SK-N-DZ (cell line): ENCODE measurements around the gene INTU.
"Not testable (repeated sequence)": the region's sequence is repeated elsewhere in the genome, so short reads cannot be mapped to it uniquely, and the experiment has no call there.

ENCODE experiments used
- DNase-seq: peaks from one replicate; pipeline ENCODE4 v3.0.0-alpha.2; 2015; ENCODE audit warnings: low spot score

Gene INTU

GRCh38 chr4:127642169-127642568 lies 9.4 kb downstream of the INTU start:
- no peak for DNase-seq

- no peak for DNase-seq
Observed at GRCh38 chr4:127643791-127644190, 11.0 kb downstream of the INTU start.

GRCh38 chr4:127648061-127648460 lies 15.3 kb downstream of the INTU start:
- no peak for DNase-seq

DNA sequence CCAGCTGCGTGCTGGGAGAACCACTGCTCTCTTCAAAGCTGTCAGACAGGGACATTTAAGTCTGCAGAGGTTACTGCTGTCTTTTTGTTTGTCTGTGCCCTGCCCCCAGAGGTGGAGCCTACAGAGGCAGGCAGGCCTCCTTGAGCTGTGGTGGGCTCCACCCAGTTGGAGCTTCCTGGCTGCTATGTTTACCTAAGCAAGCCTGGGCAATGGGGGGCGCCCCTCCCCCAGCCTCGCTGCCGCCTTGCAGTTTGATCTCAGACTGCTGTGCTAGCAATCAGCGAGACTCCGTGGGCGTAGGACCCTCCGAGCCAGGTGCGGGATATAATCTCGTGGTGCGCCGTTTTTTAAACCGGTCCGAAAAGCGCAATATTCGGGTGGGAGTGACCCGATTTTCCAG lies 22.8 kb downstream of the INTU start:
- not testable (repeated sequence) for DNase-seq

DNA sequence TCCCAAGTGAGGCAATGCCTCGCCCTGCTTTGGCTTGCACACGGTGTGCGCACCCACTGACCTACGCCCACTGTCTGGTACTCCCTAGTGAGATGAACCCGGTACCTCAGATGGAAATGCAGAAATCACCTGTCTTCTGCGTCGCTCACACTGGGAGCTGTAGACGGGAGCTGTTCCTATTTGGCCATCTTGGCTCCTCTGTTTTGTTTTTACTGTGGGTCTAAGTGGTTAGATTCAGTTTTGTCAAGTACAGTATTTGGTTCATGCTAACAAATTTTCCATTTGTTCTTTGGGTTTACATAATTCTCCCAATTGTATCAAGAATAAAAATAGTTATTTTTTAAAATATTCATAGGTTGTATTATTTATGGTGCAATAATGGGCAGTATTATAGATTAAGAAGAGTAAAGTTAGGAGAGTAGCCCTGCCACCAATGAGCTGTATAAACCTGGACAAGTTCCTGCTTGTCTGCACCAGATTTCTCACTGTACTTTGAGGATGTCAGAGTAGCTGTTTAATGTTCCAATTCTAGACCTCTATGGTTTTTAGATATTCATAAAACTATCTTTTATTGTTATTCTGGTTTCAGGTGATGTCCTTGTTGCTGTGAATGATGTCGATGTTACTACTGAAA lies 23.4 kb downstream of the INTU start:
- DNase-seq: no peak

DNA sequence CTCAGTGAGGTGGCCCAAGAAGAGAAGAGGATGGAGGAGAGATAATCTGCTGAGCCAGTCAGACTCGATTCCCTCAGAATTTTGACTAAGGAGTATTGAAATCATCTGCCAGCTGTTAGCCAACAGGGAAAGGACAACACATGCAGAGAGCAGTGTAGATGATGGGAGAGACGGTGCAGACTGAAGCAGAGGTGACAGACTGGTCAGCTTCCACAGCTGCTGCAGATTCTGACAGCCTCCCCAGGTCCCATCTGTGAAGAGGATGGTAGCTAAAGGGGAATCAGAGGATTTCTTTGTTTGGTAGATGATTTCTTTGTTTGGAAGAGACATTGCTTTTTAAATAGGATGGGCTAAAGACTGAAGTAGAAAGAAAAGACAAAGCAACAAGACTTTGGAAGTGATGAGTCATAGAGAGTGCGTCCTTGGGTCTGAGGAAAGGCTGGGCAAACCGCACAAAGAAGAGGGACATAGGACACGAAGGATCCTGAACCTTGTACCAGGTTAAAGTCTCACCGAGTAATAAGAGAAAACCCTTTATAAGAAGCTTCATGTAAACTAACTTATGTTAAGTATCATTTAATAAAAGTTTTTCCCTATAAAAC lies 27.6 kb downstream of the INTU start:
- DNase-seq: no peak

GRCh38 chr4:127667116-127667515 lies 34.4 kb downstream of the INTU start:
- DNase-seq: no peak

GRCh38 chr4:127667772-127668171 lies 35.0 kb downstream of the INTU start:
- DNase-seq: no peak

GRCh38 chr4:127668770-127669169 lies 36.0 kb downstream of the INTU start:
- no peak for DNase-seq

GRCh38 chr4:127669691-127670090 lies 36.9 kb downstream of the INTU start:
- DNase-seq: no peak

DNA sequence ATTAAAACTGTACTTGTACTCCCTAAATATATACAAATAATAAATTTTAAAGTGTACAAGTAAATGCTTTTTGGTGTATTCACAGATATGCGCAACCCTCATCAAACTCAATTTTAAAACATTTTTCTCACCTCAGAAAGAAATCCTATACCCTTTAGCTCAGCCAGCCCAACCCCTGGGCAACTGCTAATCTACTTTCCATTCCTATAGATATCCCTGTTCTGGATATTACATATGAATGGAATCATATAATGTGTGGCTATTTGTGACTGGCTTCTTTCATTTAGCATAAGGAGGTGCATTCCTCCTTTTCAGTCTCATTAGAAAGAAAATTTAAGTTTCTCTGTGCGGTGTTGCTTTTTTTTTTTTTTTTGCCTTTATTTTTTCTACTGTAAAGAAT lies 39.4 kb downstream of the INTU start:
- DNase-seq: no peak

DNA sequence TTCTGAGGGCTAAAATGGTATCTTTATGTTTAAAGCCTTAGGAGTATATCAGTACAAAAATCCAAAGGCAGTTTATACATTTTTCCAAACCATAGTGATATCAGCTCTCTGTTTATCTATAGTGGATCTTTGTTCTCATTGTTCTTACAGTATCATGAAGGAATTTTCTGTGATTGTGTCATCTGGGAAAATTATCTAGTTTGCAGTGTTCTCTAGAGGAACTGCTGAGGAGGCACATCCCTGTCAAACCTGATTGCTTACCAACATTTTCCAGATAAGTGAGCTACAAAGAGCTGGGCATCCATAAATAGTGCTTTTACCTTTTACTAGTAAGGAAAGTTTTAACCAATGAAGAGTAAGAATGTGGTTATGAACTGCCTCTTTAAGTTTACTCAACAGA lies 52.5 kb downstream of the INTU start:
- DNase-seq: no peak

DNA sequence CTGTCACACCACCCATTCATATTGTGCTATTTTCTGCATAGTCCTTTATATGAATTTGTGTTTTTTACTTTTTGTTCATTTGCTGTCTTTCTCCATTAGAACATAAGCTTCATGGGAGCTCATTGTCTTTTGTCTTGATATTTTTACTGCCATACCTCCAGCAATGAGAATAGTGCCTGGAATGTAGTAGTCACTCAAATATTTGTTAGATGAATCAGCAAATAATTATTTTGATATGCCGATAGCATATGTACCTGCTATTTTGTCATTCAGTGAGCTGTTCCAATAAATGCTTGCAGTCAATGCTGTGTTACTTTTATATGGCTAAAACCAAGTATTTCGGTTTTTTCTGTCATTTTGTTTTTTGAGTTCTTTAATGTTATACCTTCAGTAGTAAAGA lies 53.9 kb downstream of the INTU start:
- DNase-seq: no peak

DNA sequence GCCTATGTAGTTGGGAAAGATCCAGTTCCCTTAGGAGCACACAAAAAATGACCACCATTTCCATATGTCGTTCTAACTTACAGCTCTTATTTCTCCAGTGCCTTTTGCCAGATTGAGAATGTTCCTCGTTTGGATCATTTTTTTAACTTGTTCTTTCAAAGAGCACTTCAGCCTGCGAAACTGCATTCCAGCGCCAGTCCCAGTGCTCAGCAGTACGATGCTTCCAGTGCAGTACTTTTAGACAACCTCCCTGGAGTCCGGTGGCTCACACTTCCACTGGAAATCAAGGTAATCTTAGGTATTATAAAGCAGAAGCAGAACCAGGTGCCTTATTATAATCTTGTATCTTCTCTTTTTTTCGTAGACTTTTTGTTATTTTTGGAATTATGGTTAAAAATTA lies 54.8 kb downstream of the INTU start:
- no peak for DNase-seq

- DNase-seq: no peak
Observed at GRCh38 chr4:127698789-127699200, 66.0 kb downstream of the INTU start.

- DNase-seq: no peak
Observed at GRCh38 chr4:127708985-127709384, 76.2 kb downstream of the INTU start.

GRCh38 chr4:127709456-127709855 lies 76.7 kb downstream of the INTU start:
- no peak for DNase-seq

GRCh38 chr4:127730142-127730913 lies 97.6 kb downstream of the INTU start, which contains the start of gene SLC25A31:
Gene SLC25A31 (plus strand): TSS chr4:127730400. CDS start chr4:127730546, 146 bp downstream.
- DNase-seq: no peak

GRCh38 chr4:127731406-127731805 lies 98.6 kb downstream of the INTU start:
- DNase-seq: no peak

- DNase-seq: peak; percentile 52
Observed at GRCh38 chr4:127732623-127733328, 100.0 kb downstream of the INTU start.

DNA sequence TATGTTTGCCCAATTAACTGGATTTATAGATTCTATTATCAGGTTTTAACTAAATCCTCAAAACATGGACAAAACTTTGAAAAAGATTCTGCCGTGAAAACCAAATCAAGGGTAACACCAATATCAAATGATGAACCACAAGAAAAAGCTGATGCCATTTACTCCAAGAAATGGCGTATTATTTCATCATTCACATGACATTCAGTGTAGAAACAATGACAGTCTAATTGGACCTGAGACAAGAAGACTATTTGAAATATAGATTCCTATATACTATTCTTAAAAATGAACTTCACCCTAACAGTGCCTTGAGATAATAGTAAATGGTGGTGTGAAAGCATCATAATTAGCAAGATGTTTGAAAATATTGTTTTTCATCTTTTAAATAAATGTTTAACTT lies 102.2 kb downstream of the INTU start:
- DNase-seq: no peak

DNA sequence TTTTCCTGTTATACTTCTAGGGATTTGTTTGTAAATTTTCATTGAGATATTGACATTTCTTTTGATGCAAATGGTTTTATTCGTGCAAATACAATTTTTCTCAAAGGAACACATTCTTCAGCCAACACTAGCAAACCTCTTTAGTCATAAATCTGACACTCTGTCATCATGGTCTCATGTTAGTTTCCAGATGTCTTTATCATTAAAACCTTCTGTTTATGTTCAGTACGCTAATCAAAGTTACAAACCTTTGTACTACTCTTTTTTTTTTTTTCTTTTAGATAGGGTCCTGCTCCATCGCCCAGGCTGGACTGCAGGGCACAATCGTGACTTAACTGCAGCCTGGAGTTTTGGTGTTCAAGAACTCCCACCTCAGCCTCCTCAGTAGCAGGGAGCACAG lies 104.5 kb downstream of the INTU start:
- DNase-seq: no peak
